ENCODE measurements around the gene SUGP2.
"Not testable (repeated sequence)": the region's sequence is repeated elsewhere in the genome, so short reads cannot be mapped to it uniquely, and the experiment has no call there.

The SUGP2 gene

DNA sequence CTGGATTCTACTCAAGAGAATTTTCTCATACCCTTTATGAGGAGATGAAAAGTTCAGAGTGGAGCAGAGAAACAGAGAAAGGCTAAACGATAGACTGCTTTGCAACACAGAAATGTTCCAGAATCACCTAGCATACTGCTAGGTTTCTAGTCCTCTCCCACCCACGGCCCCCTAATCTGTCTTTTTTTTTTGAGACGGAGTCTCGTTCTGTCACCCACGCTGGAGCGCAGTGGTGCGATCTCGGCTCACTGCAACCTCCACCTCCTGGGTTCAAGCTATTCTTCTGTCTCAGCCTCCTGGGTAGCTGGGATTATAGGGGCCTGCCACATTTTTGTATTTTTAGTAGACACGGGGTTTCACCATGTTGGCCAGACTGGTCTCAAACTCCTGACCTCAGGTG, 4.8 kb downstream of the SUGP2 start:
- DNase-seq: no peak

DNA sequence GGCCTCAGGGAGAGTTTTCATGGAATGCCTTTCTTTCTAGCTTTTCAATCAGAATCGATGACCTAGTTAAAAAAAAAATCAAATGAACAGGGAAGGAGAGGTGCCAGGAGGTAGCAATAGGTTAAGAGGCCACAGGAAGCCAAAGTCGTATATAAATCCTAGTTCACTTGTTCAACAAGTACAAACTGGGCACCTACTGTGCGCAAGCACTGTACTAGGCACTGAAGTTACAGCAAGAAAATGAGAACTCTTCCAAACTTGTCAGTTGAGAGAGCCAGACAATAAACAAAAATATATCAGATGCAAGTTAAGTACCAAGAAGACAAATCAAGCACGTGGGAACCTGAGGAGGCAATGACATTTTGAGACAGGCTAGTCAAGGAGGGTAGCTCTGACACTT, 6.1 kb downstream of the SUGP2 start:
- DNase-seq: no peak

GRCh38 chr19:19026299-19026971, 6.9 kb downstream of the SUGP2 start:
- no peak for DNase-seq

DNA sequence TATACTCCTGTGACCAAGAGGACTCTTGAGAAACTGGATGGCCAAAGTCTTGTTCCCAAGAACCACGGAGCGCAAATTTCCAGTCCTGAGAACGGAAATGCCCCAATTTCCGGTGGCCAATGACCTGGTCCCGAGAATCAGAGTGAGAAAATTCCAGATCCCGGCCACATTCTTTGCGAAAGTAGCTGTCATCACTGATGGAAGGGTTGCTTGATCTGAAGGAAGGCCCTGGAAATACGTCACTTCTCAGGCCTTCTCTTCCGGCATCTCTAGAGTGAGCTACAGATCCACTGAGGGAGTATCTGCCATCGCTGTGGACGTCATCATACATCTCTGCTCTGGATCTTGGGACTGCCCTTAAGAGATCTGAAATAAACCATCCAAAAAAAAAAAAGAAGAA, 7.5 kb downstream of the SUGP2 start:
- DNase-seq: no peak

DNA sequence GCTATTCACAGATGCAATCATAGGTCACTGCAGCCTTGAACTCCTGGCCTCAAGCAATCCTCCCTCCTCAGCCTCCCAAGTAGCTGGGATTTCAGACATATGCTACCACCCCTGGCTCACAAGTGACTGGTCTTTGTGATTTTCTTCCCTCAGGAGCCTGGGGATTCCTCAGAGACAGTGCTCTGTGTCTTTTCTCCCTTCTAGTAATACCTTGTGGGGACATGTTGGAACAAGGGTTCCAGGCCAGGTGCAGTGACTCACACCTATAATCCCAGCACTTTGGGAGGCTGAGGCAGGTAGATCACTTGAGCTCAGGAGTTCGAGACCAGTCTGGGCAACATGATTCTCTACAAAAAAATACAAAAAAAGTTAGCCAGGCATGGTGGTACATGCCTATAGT, 9.9 kb downstream of the SUGP2 start:
- DNase-seq: not testable (repeated sequence)

GRCh38 chr19:19022380-19022961, 10.8 kb downstream of the SUGP2 start:
- no peak for DNase-seq

- DNase-seq: no peak
Measured at GRCh38 chr19:19021115-19021514, 12.2 kb downstream of the SUGP2 start.

GRCh38 chr19:19010551-19010950, 22.8 kb downstream of the SUGP2 start:
- no peak for DNase-seq

DNA sequence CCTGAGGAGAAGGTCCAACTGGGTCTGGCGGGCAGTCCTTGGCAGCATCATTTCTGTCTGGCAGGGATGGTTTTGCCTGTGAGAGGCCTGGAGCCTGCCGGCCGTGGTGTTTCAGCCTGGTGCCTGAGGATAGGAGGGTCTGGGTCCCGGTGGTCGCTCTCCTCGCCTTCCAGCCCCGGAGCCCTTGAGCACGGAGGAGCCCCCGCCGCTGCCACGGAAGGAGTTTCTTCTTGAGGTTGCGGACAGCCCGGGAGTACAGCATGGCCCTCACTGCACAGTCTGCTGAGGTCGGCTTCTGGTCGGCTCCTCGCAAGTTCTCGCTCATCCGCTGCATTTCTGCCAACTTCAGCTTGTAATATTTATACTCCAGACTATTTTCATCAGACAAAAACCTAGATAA, 23.4 kb downstream of the SUGP2 start:
- DNase-seq: no peak

- DNase-seq: no peak
Measured at GRCh38 chr19:19006213-19006612, 27.1 kb downstream of the SUGP2 start.

DNA sequence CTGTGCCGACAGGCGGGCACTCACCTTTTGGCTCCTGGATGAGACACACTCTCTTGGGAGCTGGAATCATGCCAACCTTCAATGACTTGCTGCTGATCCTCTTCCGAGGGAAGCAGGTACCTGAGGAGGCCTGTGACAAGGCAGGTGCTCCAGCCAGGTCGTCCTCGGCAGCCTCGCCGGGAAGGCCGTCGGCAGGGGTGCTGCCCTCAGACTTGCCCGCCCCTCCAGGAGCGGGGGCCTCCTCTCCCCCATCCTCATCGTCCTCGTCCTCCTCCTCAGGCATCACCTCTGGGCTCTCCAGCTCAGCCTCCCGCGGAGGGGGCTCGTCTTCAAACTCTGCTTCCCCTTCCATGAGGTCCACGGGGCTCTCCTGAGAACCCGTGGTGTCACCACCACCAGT, 29.2 kb downstream of the SUGP2 start:
- no peak for DNase-seq

GRCh38 chr19:18999896-19000620, 33.3 kb downstream of the SUGP2 start:
- no peak for DNase-seq

GRCh38 chr19:18999016-18999758, 34.1 kb downstream of the SUGP2 start:
- DNase-seq: no peak

GRCh38 chr19:18998276-18998675, 35.0 kb downstream of the SUGP2 start:
- DNase-seq: no peak

- no peak for DNase-seq
Measured at GRCh38 chr19:18996796-18997394, 36.4 kb downstream of the SUGP2 start.

GRCh38 chr19:18996351-18996750, 37.0 kb downstream of the SUGP2 start:
- DNase-seq: no peak

- peak; percentile 7 for DNase-seq
Measured at GRCh38 chr19:18995804-18996241, 37.5 kb downstream of the SUGP2 start.

- no peak for DNase-seq
Measured at GRCh38 chr19:18993115-18993514, 40.2 kb downstream of the SUGP2 start.

GRCh38 chr19:18992696-18993095, 40.6 kb downstream of the SUGP2 start:
- DNase-seq: no peak

- DNase-seq: no peak
Measured at GRCh38 chr19:18991468-18991867, 41.8 kb downstream of the SUGP2 start.

GRCh38 chr19:18991006-18991405, 42.3 kb downstream of the SUGP2 start:
- DNase-seq: no peak

DNA sequence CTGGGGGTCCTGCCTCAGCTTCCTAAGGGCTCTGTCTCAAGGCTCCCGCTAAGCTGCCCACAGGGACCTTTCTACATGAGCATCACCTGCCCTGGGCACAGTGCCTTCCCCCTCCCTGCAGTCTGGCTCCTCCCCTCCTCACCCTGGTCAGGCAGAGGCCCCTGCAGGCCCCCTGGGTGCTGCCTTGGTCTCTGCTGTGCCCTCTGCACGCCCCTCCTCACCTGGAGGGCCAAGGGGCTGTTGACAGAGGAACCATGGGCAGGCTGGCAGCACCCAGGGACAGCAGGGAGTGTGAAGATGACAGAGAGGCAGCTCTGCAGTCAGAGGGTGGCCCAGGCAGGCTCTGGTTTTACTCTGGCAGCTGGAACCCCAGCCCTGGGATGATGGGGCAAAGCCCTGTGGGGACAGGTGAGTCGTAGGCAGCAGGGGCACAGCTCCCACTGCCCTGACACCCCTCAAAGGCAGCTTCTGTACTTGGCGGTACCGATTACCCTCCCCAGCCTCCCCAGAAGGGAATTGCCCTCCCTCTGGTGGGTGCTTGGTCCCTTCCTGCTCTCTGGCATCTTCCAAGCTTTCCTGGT, 43.1 kb downstream of the SUGP2 start:
- no peak for DNase-seq

DNA sequence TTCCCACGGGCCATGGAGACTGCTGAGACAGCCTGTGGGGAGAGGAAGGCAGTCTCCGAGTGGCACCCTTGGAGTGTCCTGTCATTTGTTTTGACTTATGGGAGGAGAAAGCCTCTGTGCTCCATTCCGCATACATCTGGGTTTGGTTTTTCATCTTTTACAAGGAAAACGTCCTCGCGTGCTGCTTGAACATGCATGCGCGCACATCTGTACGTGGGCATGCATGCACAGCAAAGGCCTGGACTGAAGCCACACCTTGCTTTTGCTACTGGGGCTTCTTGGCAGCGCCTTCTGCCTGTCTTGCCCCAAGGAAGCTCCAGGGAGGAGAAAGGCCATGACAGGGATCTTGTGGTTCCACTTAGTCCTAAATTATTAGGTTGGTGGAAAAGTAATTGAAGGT, 44.0 kb downstream of the SUGP2 start:
- no peak for DNase-seq
